BJ (cell line): ENCODE results near the gene TRIM38. TPM values are rescaled to one million over a fixed set of nuclear protein-coding genes. Genes with fewer than 3 reads are reported as not detected.

Source experiments
- CTCF ChIA-PET: fragments of 350-600 bp; formaldehyde crosslinking; extraction: SDS; loops from one replicate; lab custom pipeline; 2021; ENCODE audit warnings: antibody characterized with exemption, inconsistent platforms; lab: Yijun Ruan, JAX
- POLR2A ChIA-PET: fragments of 300-600 bp; sonication (Branson Sonifier 250); formaldehyde crosslinking; extraction: SDS; loops from one replicate; lab custom pipeline; 2021; ENCODE audit warnings: antibody characterized with exemption; lab: Charles Lee
- DNase-seq: peaks from one replicate; pipeline ENCODE4 v3.0.0-alpha.2; 2011; ENCODE audit warnings: low read depth
- H3K27me3 ChIP-seq: 2 replicates; pipeline ENCODE4 v1.6.0; 2011; ENCODE audit warnings: low read length; ENCODE audit not compliant: control insufficient read depth, insufficient read depth
- H3K36me3 ChIP-seq: 2 replicates; pipeline ENCODE4 v1.5.1; 2011; ENCODE audit warnings: low read length; ENCODE audit not compliant: control insufficient read depth, insufficient read depth
- H3K4me3 ChIP-seq: 2 replicates; pipeline ENCODE4 v1.5.1; 2011; ENCODE audit warnings: low read depth, mild to moderate bottlenecking, control low read depth, low read length
- CTCF ChIP-seq: IDR thresholded peaks from 2 replicates; pipeline ENCODE4 v1.5.1; 2011; ENCODE audit warnings: low read depth, mild to moderate bottlenecking, control low read depth, inconsistent platforms, low read length, moderate library complexity; ENCODE audit not compliant: insufficient read depth
- polyA plus RNA-seq: library from polyadenylated mRNA; depleted of rRNA; stranded (reverse); fragments of >200 nt; gene quantifications from 2 replicates; pipeline ENCODE4 v1.2.3, GENCODE V29; 2011

The TRIM38 gene
- polyA plus RNA-seq, 1 experiment = 4.7 TPM

DNA sequence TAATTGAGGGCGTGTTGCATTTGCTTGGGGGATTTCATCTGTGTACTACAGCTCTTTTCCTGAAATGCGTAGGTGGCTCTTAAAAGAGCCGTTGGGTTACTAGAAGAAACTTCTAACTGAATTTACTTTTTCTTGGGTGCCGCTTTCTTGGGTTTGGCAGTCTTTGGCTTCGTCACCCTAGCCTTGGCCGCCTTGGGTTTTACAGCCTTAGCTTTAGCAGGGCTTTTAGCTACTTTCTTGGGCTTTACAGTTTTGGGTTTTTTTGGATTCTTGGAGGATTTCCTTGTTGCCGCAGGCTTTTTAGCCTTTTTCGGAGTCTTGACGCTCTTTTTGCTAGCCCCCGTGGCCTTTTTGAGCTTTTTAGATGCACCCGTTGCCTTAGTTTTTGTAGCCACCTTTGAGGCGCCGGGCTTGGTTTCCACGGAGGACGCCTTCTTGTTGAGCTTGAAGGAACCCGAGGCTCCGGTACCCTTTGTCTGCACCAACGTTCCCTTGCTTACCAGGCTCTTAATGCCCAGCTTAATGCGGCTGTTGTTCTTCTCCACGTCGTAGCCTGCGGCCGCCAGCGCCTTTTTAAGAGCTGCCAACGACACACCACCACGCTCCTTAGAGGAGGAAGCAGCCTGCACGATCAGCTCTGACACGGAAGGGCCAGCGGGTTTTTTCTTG lies 54.5 kb downstream of the TRIM38 start:
- Histone ChIP-seq H3K27me3 (no peaks in the 10 kb centered on the region), H3K36me3 (no peaks in the 10 kb centered on the region), H3K4me3 (peak overlapping the region; percentile 26)
- POLR2A ChIA-PET = interaction anchor here (0.6 to 2.6 kb wide), 8 partner anchors 9 to 1130 kb away, joined by 3 to 16 read pairs (median 4); a partner anchor contains a TSS
- DNase-seq = no peak
- no peak for TF ChIP-seq CTCF
- CTCF ChIA-PET = interaction anchor here (0.6 to 10.4 kb wide), 8 partner anchors 8 to 1325 kb away, joined by 3 to 83 read pairs (median 4); no protein-coding TSS in a partner anchor

GRCh38 chr6:26017632-26017966 lies 55.0 kb downstream of the TRIM38 start:
- peak overlapping the region; percentile 26 for H3K4me3 ChIP-seq
- CTCF ChIA-PET = interaction anchor here (0.9 to 10.4 kb wide), 7 partner anchors 8 to 50 kb away, joined by 3 to 83 read pairs (median 5); no protein-coding TSS in a partner anchor
- TF ChIP-seq CTCF = peak; percentile 79
- POLR2A ChIA-PET = interaction anchor here (0.6 to 2.6 kb wide), 7 partner anchors 8 to 1129 kb away, joined by 3 to 16 read pairs (median 4); a partner anchor contains a TSS
- no peaks in the 10 kb centered on the region for H3K36me3 ChIP-seq
- DNase-seq = no peak
- H3K27me3 ChIP-seq = no peaks in the 10 kb centered on the region

- Histone ChIP-seq H3K4me3 (no peak overlapping the region), H3K27me3 (no peaks in the 10 kb centered on the region), H3K36me3 (no peaks in the 10 kb centered on the region)
- DNase-seq = no peak
- POLR2A ChIA-PET = interaction anchor here (0.8 kb wide), 1 partner anchor 1128 kb away, joined by 4 read pairs; a partner anchor contains a TSS
- TF ChIP-seq CTCF = no peak
- CTCF ChIA-PET = interaction anchor here (1.0 to 5.7 kb wide), 5 partner anchors 10 to 797 kb away, joined by 3 to 52 read pairs (median 3); no protein-coding TSS in a partner anchor
These were observed 56.7 kb downstream of the TRIM38 start for GRCh38 chr6:26019261-26019830.

DNA sequence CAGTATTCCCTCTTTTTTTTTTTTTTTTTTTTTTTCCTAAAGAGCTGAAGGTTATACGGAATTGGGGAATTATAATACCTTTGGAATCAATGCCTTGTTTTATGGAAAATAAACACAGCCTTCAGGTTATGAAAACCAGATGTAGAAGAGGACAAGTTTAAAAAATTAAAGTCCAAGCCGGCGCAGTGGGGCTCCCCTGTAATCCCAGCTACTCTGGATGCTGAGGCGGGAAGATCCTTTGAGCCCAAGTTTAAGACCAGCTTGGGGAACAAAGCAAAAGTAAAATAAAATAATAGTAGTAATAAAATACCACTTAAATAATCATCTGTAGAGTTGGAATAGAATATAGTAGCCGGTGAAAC lies 57.3 kb downstream of the TRIM38 start:
- POLR2A ChIA-PET = interaction anchor here (0.5 to 2.9 kb wide), 7 partner anchors 12 to 1127 kb away, joined by 3 to 40 read pairs (median 3); a partner anchor contains a TSS
- CTCF ChIA-PET = interaction anchor here (1.0 to 3.8 kb wide), 5 partner anchors 11 to 797 kb away, joined by 3 to 22 read pairs (median 3); a partner anchor contains a TSS
- no peaks in the 10 kb centered on the region for H3K27me3 ChIP-seq
- no peak for TF ChIP-seq CTCF
- peak overlapping the region; percentile 21; the same call in 1 of the 2 replicates for H3K4me3 ChIP-seq
- H3K36me3 ChIP-seq = no peaks in the 10 kb centered on the region
- no peak for DNase-seq

DNA sequence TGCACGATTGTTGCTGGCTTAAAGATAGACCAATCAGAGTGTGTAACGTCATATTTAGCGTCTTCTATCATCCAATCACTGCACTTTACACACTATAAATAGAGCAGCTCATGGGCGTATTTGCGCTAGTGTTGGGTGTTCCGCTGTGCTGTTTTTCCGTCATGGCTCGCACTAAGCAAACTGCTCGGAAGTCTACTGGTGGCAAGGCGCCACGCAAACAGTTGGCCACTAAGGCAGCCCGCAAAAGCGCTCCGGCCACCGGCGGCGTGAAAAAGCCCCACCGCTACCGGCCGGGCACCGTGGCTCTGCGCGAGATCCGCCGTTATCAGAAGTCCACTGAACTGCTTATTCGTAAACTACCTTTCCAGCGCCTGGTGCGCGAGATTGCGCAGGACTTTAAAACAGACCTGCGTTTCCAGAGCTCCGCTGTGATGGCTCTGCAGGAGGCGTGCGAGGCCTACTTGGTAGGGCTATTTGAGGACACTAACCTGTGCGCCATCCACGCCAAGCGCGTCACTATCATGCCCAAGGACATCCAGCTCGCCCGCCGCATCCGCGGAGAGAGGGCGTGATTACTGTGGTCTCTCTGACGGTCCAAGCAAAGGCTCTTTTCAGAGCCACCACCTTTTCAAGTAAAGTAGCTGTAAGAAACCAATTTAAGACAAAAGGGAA lies 57.9 kb downstream of the TRIM38 start:
- Histone ChIP-seq H3K27me3 (no peaks in the 10 kb centered on the region), H3K36me3 (no peaks in the 10 kb centered on the region), H3K4me3 (peak overlapping the region; percentile 51)
- TF ChIP-seq CTCF = no peak
- POLR2A ChIA-PET = interaction anchor here (0.5 to 2.9 kb wide), 11 partner anchors 12 to 1127 kb away, joined by 3 to 40 read pairs (median 3); a partner anchor contains a TSS
- CTCF ChIA-PET = interaction anchor here (1.1 to 3.8 kb wide), 3 partner anchors 10 to 28 kb away, joined by 3 to 22 read pairs (median 8); a partner anchor contains a TSS
- peak; percentile 70 for DNase-seq
